DND-41 (cell line): ENCODE results near the gene AKIRIN2.

ENCODE experiments used
- ATAC-seq: fragments of 200-7000 bp; cut with Tn5 transposase; 3 replicates; pipeline ENCODE4 v1.9.1; 2021; ENCODE audit warnings: low read depth; ENCODE audit not compliant: insufficient read depth
- DNase-seq: peaks from one replicate; pipeline ENCODE4 v3.0.0-alpha.2; 2020
- H2AFZ ChIP-seq: 2 replicates; pipeline ENCODE4 v1.6.0; 2012; ENCODE audit warnings: low read depth, low read length
- H3K27ac ChIP-seq: 2 replicates; pipeline ENCODE4 v1.5.1; 2012; ENCODE audit warnings: low read length, inconsistent platforms
- H3K27me3 ChIP-seq: fragments of 200-600 bp; sonication (generic); 2 replicates; pipeline ENCODE4 v1.6.0; 2012; ENCODE audit warnings: low read length, mild to moderate bottlenecking, inconsistent platforms; ENCODE audit not compliant: insufficient read depth, poor library complexity
- H3K36me3 ChIP-seq: 2 replicates; pipeline ENCODE4 v1.5.1; 2012; ENCODE audit warnings: low read length, inconsistent platforms; ENCODE audit not compliant: insufficient read depth
- H3K4me1 ChIP-seq: 2 replicates; pipeline ENCODE4 v1.5.1; 2012; ENCODE audit warnings: mild to moderate bottlenecking, low read length; ENCODE audit not compliant: insufficient read depth
- H3K4me2 ChIP-seq: 2 replicates; pipeline ENCODE4 v1.6.0; 2012; ENCODE audit warnings: mild to moderate bottlenecking, moderate library complexity, low read length, inconsistent platforms; ENCODE audit not compliant: insufficient read depth
- H3K4me3 ChIP-seq, 2 experiments: fragments of 200-600 bp in 1 of 2; shearing (Covaris generic) in 1 of 2; 2 replicates each; pipeline ENCODE4 v1.5.1; 2012 to 2016; ENCODE audit warnings: inconsistent platforms in 2 of 2, low read length in 2 of 2, mild to moderate bottlenecking in 2 of 2, low read depth in 1 of 2, moderate library complexity in 1 of 2
- H3K79me2 ChIP-seq: 2 replicates; pipeline ENCODE4 v1.6.0; 2012; ENCODE audit warnings: low read length, inconsistent platforms; ENCODE audit not compliant: insufficient read depth
- H3K9ac ChIP-seq: 2 replicates; pipeline ENCODE4 v1.6.0; 2012; ENCODE audit warnings: low read depth, mild to moderate bottlenecking, inconsistent platforms, low read length, moderate library complexity
- H3K9me3 ChIP-seq: 2 replicates; pipeline ENCODE4 v1.5.1; 2012; ENCODE audit warnings: low read length, moderate library complexity, mild to moderate bottlenecking, inconsistent platforms; ENCODE audit not compliant: insufficient read depth, severe bottlenecking
- H4K20me1 ChIP-seq: 2 replicates; pipeline ENCODE4 v1.6.0; 2012; ENCODE audit warnings: low read length; ENCODE audit not compliant: insufficient read depth
- CTCF ChIP-seq: IDR thresholded peaks from 2 replicates; pipeline ENCODE4 v1.5.1; 2012; ENCODE audit warnings: borderline replicate concordance, low read length, moderate library complexity, mild to moderate bottlenecking; ENCODE audit not compliant: poor library complexity, severe bottlenecking; ENCODE audit errors: extremely low read depth
- EZH2 ChIP-seq: IDR thresholded peaks from 3 replicates; pipeline ENCODE4 v1.6.1; 2012; ENCODE audit warnings: borderline replicate concordance, low read depth, mild to moderate bottlenecking, moderate library complexity, low read length, inconsistent platforms; ENCODE audit not compliant: severe bottlenecking

AKIRIN2 gene

GRCh38 chr6:87724983-87725811, 23.2 kb upstream of the AKIRIN2 start:
- Histone ChIP-seq H3K4me3 (no peak overlapping the region), H3K27me3 (no peaks in the 10 kb centered on the region), H3K9ac (no peak overlapping the region), H4K20me1 (no peaks in the 10 kb centered on the region), H3K9me3 (no peaks in the 10 kb centered on the region), H3K4me2 (no peak overlapping the region), H3K27ac (no peak overlapping the region), H2AFZ (no peak overlapping the region), H3K36me3 (no peaks in the 10 kb centered on the region), H3K79me2 (no peaks in the 10 kb centered on the region), H3K4me1 (no peaks in the 10 kb centered on the region)
- no peak for DNase-seq
- no peak for TF ChIP-seq EZH2
- no peak for TF ChIP-seq CTCF
- ATAC-seq = no peak

- Histone ChIP-seq H3K9me3 (no peaks in the 10 kb centered on the region), H3K9ac (no peak overlapping the region), H3K27ac (no peak overlapping the region), H3K36me3 (no peaks in the 10 kb centered on the region), H3K4me1 (no peaks in the 10 kb centered on the region), H3K4me3 (no peak overlapping the region), H2AFZ (no peak overlapping the region), H3K4me2 (no peak overlapping the region), H3K27me3 (no peaks in the 10 kb centered on the region), H4K20me1 (no peaks in the 10 kb centered on the region), H3K79me2 (no peaks in the 10 kb centered on the region)
- DNase-seq (no peak), ATAC-seq (no peak)
- no peak for TF ChIP-seq CTCF
- TF ChIP-seq EZH2 = no peak
Observed at GRCh38 chr6:87723170-87724078, 21.4 kb upstream of the AKIRIN2 start.

- Histone ChIP-seq H3K4me1 (no peaks in the 10 kb centered on the region), H3K36me3 (no peaks in the 10 kb centered on the region), H3K4me2 (no peak overlapping the region), H3K27me3 (no peaks in the 10 kb centered on the region), H3K9ac (no peak overlapping the region), H2AFZ (no peak overlapping the region), H3K4me3 (no peak overlapping the region), H4K20me1 (no peaks in the 10 kb centered on the region), H3K9me3 (no peaks in the 10 kb centered on the region), H3K27ac (no peak overlapping the region), H3K79me2 (no peaks in the 10 kb centered on the region)
- ATAC-seq = no peak
- DNase-seq = no peak
- TF ChIP-seq CTCF (no peak), EZH2 (no peak)
Observed at GRCh38 chr6:87722540-87723169, 20.6 kb upstream of the AKIRIN2 start.
